Upper lobe of left lung (tissue), 6 donors: ENCODE results near the gene DYNC2H1. TPM values are rescaled to one million over a fixed set of nuclear protein-coding genes. Genes with fewer than 3 reads are reported as not detected.

Experiments used
- ATAC-seq, 2 donors: fragments of 200-7000 bp; cut with Tn5 transposase; one replicate each; pipeline ENCODE4 v1.9.1; 2022; ENCODE audit warnings: mild to moderate bottlenecking in 2 of 2, moderate library complexity in 2 of 2; ENCODE audit not compliant: low FRiP score in 2 of 2
- DNase-seq, 2 donors: peaks; one replicate each; pipeline ENCODE4 v3.0.0-alpha.2; 2019 to 2020
- H3K27ac ChIP-seq, 4 donors: fragments of 200-600 bp; sonication (generic); one replicate each; pipeline ENCODE4 v1.5.1; 2016 to 2019
- H3K27me3 ChIP-seq, 4 donors: fragments of 200-600 bp; sonication (generic); one replicate each; pipeline ENCODE4 v1.5.1; 2017 to 2019
- H3K36me3 ChIP-seq, 4 donors: fragments of 200-600 bp; sonication (generic); one replicate each; pipeline ENCODE4 v1.5.1; 2016 to 2019
- H3K4me1 ChIP-seq, 4 donors: fragments of 200-600 bp; sonication (generic); one replicate each; pipeline ENCODE4 v1.5.1; 2018 to 2019
- H3K4me3 ChIP-seq, 4 donors: fragments of 200-600 bp; sonication (generic); one replicate each; pipeline ENCODE4 v1.5.1; 2017 to 2019; ENCODE audit warnings: mild to moderate bottlenecking in 2 of 4, moderate library complexity in 1 of 4
- H3K9me3 ChIP-seq, 4 donors: fragments of 200-600 bp; sonication (generic); one replicate each; pipeline ENCODE4 v1.5.1; 2018 to 2019
- CTCF ChIP-seq, 6 experiments: fragments of 450-650 bp in 4 of 6; fragments of 200-600 bp in 2 of 6; sonication (generic) in 2 of 6; IDR thresholded peaks; one replicate each; pipeline ENCODE4 v1.5.1; 2016 to 2019; ENCODE audit warnings: antibody characterized with exemption in 6 of 6
- EP300 ChIP-seq, 4 donors: sonication (generic); formaldehyde crosslinking; IDR thresholded peaks; one replicate each; pipeline ENCODE4 v1.5.1; 2017; ENCODE audit warnings: antibody characterized with exemption in 4 of 4, control low read depth in 2 of 4
- POLR2A ChIP-seq, 4 donors: fragments of 450-650 bp; IDR thresholded peaks; one replicate each; pipeline ENCODE4 v1.5.1; 2016 to 2017; ENCODE audit warnings: antibody characterized with exemption in 4 of 4, mild to moderate bottlenecking in 2 of 4
- POLR2AphosphoS5 ChIP-seq, 2 donors: sonication (generic); formaldehyde crosslinking; IDR thresholded peaks; one replicate each; pipeline ENCODE4 v1.5.1; 2017; ENCODE audit warnings: antibody characterized with exemption in 2 of 2
- WGBS, 2 donors: methylation state at CpG; one replicate each; pipeline ENCODE4 v1.1.5; 2017 to 2018; 5-methylcytosine and 5-hydroxymethylcytosine counted together
- total RNA-seq, 6 donors: library from RNA; depleted of rRNA in 4 of 6; stranded (reverse); fragments of >200 nt in 4 of 6; gene quantifications; one replicate each; pipeline versions ENCODE4 v1.1.0 to v1.2.1, GENCODE V29; 2016 to 2021
- donor health status: DM: no; HTN: no; CAD: no; lungs with moderate emphysema.
- donor health status: DM: no; HTN: yes; CAD: no; lungs with severe emphysema.

DYNC2H1 gene
- total RNA-seq, 6 donors from 2014 or later: 11.1 to 62.4 (median 23.2) TPM

DNA sequence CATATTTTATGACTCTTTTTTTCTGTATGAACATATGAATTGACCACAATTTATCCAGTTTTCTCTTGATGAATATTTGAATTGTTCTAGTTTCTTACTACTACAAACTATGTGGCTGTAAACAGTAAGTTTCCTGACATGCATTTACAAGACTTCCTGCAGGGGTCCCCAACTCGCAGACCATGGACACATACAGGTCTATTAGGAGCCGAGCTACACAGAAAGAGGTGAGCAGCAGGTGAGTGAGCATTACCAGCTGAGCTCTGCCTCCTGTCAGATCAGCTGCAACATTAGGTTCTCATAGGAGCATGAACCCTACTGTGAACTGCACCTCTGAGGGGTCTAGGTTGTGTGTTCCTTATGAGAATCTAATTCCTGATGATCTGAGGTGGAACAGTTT, 379.4 kb downstream of the DYNC2H1 start:
- H3K9me3 ChIP-seq: no peaks in the 10 kb centered on the region
- H3K4me3 ChIP-seq: no peak overlapping the region
- TF ChIP-seq POLR2A (IDR thresholded peaks at IDR 0.05) (no peak), POLR2AphosphoS5 (IDR thresholded peaks at IDR 0.05) (no peak), EP300 (IDR thresholded peaks at IDR 0.05) (no peak), CTCF (IDR thresholded peaks at IDR 0.05) (no peak)
- no peaks in the 10 kb centered on the region for H3K36me3 ChIP-seq
- H3K4me1 ChIP-seq: no peaks in the 10 kb centered on the region
- H3K27ac ChIP-seq: no peak overlapping the region
- ATAC-seq (no peak), DNase-seq (no peak)
- no peaks in the 10 kb centered on the region for H3K27me3 ChIP-seq
- 82 to 93% methylated on average over 2 of the region's 2 CpGs for WGBS, 2 donors

DNA sequence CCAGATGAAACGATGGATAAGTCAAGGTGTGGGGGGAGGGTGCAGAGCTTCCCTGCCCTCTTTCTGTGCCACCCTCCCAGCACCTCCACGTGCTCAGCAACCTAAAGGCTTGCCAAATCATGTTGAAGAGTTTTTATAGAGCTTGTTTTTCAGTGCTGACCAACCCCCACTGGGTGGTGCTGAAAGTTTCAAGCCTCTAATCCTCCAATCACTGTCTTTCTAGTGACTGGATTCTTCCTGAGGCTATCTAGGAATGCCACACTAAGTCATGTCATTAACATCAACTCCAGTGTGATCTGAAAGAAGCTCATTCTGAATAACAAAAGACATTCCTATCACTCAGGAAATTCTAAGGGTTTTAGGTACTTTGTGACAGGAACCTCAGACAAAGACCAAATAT, 382.6 kb downstream of the DYNC2H1 start:
- TF ChIP-seq POLR2A (IDR thresholded peaks at IDR 0.05): no peak
- no peak for TF ChIP-seq CTCF (IDR thresholded peaks at IDR 0.05)
- no peak for TF ChIP-seq POLR2AphosphoS5 (IDR thresholded peaks at IDR 0.05)
- no peak for TF ChIP-seq EP300 (IDR thresholded peaks at IDR 0.05)
- H3K9me3 ChIP-seq: no peaks in the 10 kb centered on the region
- no peaks in the 10 kb centered on the region for H3K4me1 ChIP-seq
- ATAC-seq (no peak), DNase-seq (no peak)
- 60 to 62% methylated on average over 2 of the region's 2 CpGs for WGBS, 2 donors
- no peak overlapping the region for H3K27ac ChIP-seq
- no peaks in the 10 kb centered on the region for H3K36me3 ChIP-seq
- no peaks in the 10 kb centered on the region for H3K27me3 ChIP-seq
- no peak overlapping the region for H3K4me3 ChIP-seq

GRCh38 chr11:103494491-103494890, 385.3 kb downstream of the DYNC2H1 start:
- Histone ChIP-seq H3K4me3 (no peak overlapping the region), H3K9me3 (no peaks in the 10 kb centered on the region), H3K36me3 (no peaks in the 10 kb centered on the region), H3K27me3 (no peaks in the 10 kb centered on the region), H3K4me1 (no peaks in the 10 kb centered on the region), H3K27ac (no peak overlapping the region)
- no peak for TF ChIP-seq POLR2AphosphoS5 (IDR thresholded peaks at IDR 0.05)
- TF ChIP-seq CTCF (IDR thresholded peaks at IDR 0.05): no peak
- TF ChIP-seq POLR2A (IDR thresholded peaks at IDR 0.05): no peak
- no peak for TF ChIP-seq EP300 (IDR thresholded peaks at IDR 0.05)
- no peak for ATAC-seq
- no peak for DNase-seq
- 71 to 78% methylated on average over 1 of the region's 1 CpG for WGBS, 2 donors

GRCh38 chr11:103497268-103497667, 388.0 kb downstream of the DYNC2H1 start:
- no peak for TF ChIP-seq POLR2A (IDR thresholded peaks at IDR 0.05)
- ATAC-seq (no peak), DNase-seq (no peak)
- Histone ChIP-seq H3K36me3 (no peaks in the 10 kb centered on the region), H3K9me3 (no peaks in the 10 kb centered on the region), H3K27ac (no peak overlapping the region), H3K4me1 (no peaks in the 10 kb centered on the region), H3K27me3 (no peaks in the 10 kb centered on the region), H3K4me3 (no peak overlapping the region)
- whole genome bisulfite sequencing, 2 donors: 78 to 93% methylated on average over 1 of the region's 1 CpG

- H3K27ac ChIP-seq: no peak overlapping the region
- H3K4me1 ChIP-seq: no peaks in the 10 kb centered on the region
- 61 to 79% methylated on average over 3 of the region's 3 CpGs for WGBS, 2 donors
- DNase-seq (no peak), ATAC-seq (no peak)
- H3K9me3 ChIP-seq: no peaks in the 10 kb centered on the region
- H3K36me3 ChIP-seq: no peaks in the 10 kb centered on the region
- no peaks in the 10 kb centered on the region for H3K27me3 ChIP-seq
- no peak overlapping the region for H3K4me3 ChIP-seq
- no peak for TF ChIP-seq EP300 (IDR thresholded peaks at IDR 0.05)
- TF ChIP-seq POLR2A (IDR thresholded peaks at IDR 0.05): no peak
- no peak for TF ChIP-seq CTCF (IDR thresholded peaks at IDR 0.05)
- no peak for TF ChIP-seq POLR2AphosphoS5 (IDR thresholded peaks at IDR 0.05)
Measured at GRCh38 chr11:103499710-103500340, 390.6 kb downstream of the DYNC2H1 start.
